ENCODE data around the gene SMAD3.
"Not testable (repeated sequence)": the region's sequence is repeated elsewhere in the genome, so short reads cannot be mapped to it uniquely, and the experiment has no call there.

Gene SMAD3

GRCh38 chr15:67120009-67120838 lies 54.8 kb downstream of the SMAD3 start:
- TF ChIP-seq, protein P1, sequence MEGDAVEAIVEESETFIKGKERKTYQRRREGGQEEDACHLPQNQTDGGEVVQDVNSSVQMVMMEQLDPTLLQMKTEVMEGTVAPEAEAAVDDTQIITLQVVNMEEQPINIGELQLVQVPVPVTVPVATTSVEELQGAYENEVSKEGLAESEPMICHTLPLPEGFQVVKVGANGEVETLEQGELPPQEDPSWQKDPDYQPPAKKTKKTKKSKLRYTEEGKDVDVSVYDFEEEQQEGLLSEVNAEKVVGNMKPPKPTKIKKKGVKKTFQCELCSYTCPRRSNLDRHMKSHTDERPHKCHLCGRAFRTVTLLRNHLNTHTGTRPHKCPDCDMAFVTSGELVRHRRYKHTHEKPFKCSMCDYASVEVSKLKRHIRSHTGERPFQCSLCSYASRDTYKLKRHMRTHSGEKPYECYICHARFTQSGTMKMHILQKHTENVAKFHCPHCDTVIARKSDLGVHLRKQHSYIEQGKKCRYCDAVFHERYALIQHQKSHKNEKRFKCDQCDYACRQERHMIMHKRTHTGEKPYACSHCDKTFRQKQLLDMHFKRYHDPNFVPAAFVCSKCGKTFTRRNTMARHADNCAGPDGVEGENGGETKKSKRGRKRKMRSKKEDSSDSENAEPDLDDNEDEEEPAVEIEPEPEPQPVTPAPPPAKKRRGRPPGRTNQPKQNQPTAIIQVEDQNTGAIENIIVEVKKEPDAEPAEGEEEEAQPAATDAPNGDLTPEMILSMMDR (conservative IDR thresholded peaks at IDR 0.05; ENCODE audit: low read depth, low read length) = no peak
- DNase-seq (ENCODE audit: low read depth) = no peak
- H3K4me3 ChIP-seq (ENCODE audit: low read depth, low read length) = no peak overlapping the region

DNA sequence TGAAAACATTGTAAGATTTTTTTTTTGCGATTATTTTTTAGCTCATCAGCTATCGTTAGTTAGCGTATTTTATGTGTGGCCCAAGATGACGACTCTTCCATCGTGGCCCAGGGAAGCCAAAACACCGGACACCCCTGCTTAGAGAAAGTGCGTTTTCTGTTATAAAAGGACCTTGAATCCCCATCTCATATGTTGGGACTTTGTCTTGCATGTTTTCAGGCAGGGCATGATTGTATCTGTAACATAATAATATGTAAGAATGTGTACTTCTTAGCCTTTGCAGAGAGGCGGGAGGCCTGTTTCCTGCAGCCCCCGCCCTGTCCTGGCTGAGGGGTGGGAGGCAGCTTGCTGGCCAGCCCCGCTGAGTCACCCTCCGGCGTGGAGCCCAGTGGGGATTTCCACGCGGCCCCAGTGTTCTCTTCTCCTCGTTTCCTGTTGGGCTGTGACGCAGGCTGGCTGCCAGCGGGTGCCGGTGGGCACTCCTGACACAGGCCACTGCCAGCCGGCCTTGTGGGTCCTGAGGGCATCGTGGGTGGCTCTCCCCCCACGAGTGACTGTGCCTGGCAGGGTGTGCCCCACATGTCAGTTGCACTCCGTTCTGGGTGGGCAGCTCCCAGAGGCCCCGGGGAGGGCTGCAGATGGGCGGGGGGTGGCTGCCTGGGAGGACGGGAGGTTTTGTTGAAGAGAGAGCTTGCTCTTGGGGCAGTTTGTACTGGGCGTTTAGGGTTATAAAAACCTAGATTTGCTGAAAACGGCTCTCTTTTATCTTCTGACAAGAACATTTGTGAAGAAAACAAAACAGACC lies 55.6 kb downstream of the SMAD3 start:
- H3K4me3 ChIP-seq (ENCODE audit: low read depth, low read length) = no peak overlapping the region
- TF ChIP-seq, protein P1 (conservative IDR thresholded peaks at IDR 0.05; ENCODE audit: low read depth, low read length) = no peak
- peak; percentile 97 for DNase-seq (ENCODE audit: low read depth)

GRCh38 chr15:67121644-67122605 lies 56.5 kb downstream of the SMAD3 start:
- no peak overlapping the region for H3K4me3 ChIP-seq (ENCODE audit: low read depth, low read length)
- TF ChIP-seq, protein P1 (conservative IDR thresholded peaks at IDR 0.05; ENCODE audit: low read depth, low read length) = no peak
- DNase-seq (ENCODE audit: low read depth) = no peak

- DNase-seq (ENCODE audit: low read depth); H3K4me3 ChIP-seq (ENCODE audit: low read depth, low read length): not testable (repeated sequence)
Measured at GRCh38 chr15:67122816-67123215, 57.4 kb downstream of the SMAD3 start.

DNA sequence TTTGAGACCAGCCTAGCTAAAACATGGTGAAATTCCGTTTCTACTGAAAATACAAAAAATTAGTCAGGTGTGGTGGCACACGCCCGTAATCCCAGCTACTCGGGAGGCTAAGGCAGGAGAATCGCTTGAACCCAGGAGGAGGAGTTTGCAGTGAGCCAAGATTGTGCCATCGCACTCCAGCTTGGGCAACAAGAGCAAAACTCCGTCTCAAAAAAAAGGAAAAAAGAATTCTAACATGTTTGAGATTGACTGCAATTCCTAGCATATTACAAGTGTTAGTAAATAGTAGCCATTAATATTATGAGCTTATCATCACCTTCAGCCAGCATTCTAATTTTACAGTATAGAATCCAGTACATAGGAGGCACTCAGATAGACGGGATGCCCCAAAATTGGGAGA lies 57.9 kb downstream of the SMAD3 start:
- H3K4me3 ChIP-seq (ENCODE audit: low read depth, low read length); DNase-seq (ENCODE audit: low read depth): not testable (repeated sequence)

DNA sequence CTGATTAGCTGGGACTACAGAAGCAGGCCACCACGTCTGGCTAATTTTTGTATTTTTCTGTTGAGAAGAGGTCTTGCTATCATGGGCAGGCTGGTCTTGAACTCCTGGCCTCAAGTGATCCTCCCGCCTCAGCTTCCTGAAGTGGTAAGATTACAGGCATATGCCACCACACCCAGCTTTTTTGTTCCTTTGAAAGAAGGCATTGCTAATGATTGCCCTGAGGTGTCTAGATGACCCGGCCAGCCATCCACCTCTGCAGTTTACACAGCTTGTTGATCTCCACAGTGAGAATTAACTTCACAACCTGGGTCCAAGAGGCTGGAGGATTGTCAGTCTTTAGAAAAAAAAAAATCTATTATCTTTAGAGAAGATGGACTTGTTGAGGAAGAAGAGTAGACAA lies 58.7 kb downstream of the SMAD3 start:
- DNase-seq (ENCODE audit: low read depth) = no peak
- H3K4me3 ChIP-seq (ENCODE audit: low read depth, low read length) = no peak overlapping the region
- TF ChIP-seq, protein P1 (conservative IDR thresholded peaks at IDR 0.05; ENCODE audit: low read depth, low read length) = no peak

DNA sequence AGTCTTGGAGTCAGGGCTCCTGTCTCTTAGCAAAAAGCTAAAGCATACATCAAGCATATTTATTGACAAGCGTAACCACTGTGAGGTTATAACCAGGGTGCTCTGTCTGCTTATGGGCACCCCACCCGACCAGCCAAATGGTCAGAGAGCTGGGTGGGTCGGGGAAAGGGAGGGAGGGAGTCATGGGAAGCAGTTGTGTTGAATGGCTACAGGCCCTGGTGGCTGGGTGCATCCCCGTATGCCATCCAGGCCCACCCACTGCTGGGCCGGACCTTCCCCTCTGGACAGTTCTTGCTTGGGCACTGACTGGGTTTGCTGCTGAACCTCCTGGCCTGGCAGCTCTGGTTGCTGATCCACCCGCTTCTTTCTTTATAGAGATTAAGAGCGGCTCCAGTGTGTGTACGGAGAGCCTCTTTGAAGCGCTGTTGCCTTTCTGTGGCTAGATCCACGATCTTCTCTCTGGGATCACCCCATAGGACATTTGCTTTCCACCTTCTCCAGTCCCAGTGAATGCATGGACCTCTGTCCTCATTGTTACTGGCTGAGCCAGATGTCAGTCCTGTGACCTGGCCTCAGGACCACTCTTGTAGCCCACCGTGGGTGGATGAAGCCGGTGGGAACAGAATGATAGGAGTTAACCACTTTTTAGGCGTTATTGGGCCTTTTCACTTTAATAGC lies 59.6 kb downstream of the SMAD3 start:
- no peak overlapping the region for H3K4me3 ChIP-seq (ENCODE audit: low read depth, low read length)
- TF ChIP-seq, protein P1 (conservative IDR thresholded peaks at IDR 0.05; ENCODE audit: low read depth, low read length) = no peak

More for the DNA sequence above, 59.6 kb downstream of the SMAD3 start:
- DNase-seq (ENCODE audit: low read depth) = no peak

Data from choroid plexus epithelial cell (primary cell).